HG03439 (cell line): ENCODE data around the gene GFPT2.

Experiments used
- ATAC-seq: cut with Tn5 transposase; IDR thresholded peaks from one replicate; pipeline ENCODE4 v1.9.1; 2021; ENCODE audit warnings: mild to moderate bottlenecking, moderate library complexity; ENCODE audit not compliant: unreplicated experiment

The GFPT2 gene

DNA sequence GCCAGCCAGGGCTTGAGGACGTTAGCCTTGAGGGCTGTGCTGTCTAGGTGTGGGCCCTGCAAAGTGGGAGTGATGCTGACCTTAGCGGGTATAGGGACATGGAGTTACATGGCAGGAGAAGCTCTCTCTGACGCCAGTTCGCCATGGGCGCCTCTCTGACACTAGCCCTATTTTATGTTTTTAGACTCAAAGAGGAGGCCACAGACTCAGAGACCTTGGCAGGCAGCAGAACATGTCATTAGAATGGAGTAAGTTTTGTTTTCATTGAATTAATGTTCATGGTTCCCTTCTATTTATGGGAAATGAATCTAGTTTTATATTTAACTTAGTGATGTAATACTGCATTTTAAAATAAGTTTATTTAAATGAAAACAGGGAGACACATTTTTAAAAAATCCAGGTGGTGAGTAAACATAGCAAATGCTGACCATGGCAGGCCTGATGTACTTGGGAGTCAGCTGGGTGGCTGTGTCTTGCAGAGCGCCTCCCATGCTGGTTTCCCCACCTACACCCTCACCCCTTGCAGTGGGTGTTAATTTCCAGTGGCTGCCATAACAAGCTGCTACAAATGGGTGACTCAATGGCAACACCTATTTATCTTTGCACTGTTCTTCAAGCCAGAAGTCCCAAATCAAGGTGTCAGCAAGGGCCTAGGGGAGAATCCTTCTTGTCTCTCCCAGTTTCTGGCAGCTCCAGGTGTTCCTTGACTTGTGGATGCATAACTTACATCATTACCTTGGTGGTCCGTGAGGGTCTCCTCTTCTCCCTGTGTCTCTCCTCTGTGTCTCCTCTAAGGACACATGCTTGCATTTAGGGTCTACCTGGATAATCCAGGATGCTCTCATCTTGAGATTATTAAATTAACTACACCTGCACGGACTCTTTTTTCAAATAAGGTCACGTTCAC lies 25.6 kb upstream of the GFPT2 start:
- ATAC-seq: no peak

DNA sequence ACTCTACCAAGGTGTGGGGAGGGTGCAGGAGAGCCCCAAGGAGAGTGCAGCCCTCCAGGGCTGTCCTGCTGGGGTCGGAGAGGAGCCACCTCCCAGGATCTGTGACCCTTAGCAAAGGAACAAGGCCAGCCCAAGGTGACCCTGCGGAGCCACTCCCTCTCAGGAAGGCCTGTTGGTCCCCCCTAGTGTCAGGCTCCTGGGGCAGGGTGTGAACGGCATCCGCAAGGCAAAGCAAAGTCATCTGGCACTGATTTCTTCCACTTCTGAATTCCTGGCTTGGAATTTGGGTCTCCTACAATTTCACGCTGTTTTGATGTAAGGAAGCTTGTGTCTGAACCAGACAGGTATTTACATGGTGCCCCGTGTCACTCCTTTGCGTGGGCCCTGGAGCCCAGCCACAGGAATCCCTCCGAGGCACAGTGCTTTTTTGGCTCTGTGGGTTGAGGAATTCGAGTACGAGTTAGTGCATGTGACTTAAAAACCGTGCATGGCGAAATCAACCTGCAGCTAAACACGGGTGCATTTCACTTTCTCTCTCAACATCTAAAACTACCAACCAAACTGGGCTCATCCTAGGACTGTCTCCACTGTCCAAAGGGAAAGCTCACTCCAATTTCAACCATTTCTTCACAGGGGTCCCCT lies 24.5 kb upstream of the GFPT2 start:
- ATAC-seq: no peak

DNA sequence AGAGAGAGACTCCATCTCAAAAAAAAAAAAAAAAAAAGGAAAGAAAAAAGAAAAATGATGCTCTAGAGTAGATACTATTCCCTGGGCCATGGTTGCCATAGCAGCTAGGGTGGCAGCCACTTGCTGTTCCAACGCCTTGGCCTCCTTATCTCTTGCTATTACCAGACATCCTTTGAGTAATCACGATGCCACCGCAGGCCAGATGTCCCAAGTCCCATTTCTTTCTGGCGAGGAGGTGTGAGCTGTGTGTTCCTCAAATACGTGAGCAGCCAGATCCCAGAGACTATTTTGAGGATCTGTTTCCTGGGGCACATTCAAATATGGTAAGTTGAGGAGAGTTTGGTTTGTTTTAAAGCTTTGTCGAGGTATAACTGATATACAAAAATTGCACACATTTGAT lies 23.4 kb upstream of the GFPT2 start:
- ATAC-seq: no peak

DNA sequence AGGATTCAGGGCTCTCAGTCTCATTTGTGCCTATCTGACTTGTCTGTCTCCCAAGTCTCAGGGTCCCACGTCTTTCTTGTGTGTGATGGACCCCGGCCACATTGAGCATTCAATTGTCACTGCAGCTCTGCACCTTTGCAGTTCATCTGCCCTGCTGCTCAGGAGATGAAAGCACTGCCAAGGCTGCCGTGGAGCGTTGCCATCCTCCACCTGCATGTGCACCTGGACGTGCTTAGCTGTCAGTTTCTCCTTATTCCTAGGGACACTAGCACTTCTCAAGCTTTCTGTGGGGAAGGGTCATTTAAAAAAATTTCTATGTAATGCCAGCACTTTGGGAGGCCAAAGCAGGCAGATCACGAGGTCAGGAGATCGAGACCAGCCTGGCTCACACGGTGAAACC lies 22.8 kb upstream of the GFPT2 start:
- no peak for ATAC-seq

DNA sequence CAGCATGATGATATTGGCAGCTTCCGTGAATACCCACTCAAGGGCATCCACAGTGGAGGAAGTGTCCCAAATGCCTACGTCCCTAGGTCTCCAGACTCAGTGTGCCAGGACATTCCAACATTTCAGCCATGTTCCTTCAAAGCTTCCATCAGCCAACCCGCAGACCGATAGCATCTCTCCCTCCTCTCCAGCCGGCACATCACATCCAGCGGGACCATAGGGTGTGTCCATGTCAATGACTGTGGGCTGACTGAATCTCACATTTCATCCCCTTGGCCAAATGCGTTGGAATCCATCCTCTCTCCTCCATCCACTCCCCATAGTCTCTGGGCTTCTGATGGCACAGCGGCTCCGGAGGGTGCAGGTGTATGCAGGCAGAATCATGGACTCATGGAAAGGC lies 22.2 kb upstream of the GFPT2 start:
- no peak for ATAC-seq

DNA sequence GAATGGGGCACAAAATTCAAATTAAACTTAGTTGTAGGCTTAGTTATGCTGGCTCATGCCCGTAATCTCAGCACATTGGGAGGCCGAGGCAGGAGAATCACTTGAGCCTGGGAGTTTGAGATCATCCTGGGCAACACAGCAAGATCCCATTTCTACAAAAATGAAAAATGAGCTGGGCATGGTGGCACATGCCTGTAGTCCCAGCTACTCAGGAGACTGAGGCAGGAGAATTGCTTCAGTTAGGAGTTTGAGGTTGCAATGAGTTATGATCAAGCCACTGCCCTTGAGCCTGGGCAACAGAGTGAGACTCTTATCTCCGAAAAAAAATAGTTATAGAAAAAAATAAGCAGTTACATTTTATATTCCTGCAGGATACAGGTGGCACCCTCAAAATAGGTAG lies 20.7 kb upstream of the GFPT2 start:
- ATAC-seq: no peak

DNA sequence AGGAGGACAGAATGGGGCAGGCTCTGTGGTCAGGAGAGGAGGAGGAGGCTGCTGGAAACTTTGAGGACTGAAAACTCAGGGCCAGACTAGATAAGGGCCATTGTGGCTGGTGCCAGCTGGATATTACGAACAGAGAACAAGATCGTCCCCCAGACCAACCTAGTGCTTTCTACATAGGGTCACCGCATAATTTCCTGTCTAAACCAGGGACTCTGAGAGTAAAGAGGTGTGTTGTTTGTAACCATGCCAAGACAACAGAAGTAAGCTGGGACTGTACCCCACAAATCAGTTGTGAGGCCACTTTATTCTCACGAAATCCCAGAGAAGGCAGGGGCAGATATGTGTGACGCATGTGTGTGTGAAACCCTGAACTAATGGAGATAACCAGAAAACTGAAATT lies 20.3 kb upstream of the GFPT2 start:
- no peak for ATAC-seq

DNA sequence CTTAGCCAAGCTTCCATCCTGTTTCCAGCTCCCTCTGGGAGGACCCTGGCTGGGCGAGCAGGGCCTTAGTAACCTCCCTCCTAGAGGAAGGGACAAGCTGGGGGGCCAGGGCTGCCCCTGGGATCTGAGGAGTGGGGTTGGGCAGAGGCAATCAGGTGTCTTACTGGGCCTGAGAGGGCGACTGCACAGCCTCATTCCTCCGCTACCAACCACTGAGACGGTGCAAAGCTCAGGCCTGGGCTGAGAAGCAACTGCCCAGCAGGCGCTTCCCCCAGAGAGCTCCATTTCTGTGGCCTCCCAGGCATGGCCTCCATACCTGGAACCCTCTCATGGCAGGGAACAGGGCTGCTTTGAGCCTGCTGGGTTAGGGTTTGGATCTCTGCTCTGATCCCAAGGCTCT lies 18.8 kb upstream of the GFPT2 start:
- no peak for ATAC-seq

DNA sequence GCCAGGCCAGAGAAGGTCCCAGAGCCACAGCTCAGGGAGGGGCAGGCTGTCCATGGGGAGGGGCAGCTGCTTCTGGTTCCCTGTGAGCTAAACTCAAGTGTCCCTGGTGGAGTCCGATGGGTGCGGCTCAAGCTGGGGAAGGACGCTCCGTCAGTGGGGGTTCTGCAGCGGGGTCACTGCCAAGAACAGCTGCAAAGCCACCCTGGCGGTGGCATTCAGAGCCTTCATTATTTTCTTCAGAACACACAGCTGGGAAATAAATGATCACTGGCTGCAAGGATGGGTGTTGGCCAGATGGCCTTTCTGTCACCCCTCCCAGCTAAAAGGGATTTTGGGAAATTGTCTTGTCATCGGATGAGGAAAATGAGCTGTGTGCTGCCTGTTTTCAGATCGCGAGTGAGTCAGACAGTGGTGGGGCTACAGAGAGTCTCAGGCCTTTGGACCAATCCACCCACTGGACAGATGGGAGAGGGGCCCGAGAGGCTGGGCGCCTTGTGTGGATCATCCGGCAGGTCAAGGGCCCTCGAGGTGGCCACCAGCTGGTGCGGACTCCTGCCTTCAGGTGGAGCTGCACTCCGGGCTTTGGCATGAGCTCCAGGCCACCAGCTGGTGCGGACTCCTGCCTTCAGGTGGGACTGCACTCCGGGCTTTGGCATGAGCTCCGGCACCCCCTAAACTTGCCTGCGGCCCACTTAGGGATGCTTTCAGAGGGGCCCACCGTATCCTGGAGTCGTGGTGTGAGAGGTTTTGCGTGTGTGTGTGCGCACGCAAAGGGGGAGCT lies 17.9 kb upstream of the GFPT2 start:
- ATAC-seq: no peak

DNA sequence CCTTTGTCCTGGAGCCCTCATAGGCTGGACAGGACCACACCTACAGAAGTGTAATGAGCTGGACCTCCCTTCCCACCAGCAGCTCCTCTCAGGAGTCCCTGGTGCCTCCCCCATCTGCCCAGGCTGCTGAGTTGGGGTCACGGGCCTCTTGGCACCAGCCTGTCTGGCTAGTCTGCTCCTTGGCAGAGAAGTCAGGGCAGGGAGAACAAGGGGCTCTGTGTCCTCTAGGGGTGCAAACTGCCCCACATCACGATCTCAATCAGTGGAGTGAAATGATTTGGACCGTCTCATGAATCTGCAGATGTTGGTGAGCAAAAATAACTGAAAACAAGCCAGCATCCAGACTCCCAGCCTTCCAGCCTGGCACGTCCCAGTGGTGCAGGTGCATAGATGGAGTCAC lies 14.9 kb upstream of the GFPT2 start:
- no peak for ATAC-seq

DNA sequence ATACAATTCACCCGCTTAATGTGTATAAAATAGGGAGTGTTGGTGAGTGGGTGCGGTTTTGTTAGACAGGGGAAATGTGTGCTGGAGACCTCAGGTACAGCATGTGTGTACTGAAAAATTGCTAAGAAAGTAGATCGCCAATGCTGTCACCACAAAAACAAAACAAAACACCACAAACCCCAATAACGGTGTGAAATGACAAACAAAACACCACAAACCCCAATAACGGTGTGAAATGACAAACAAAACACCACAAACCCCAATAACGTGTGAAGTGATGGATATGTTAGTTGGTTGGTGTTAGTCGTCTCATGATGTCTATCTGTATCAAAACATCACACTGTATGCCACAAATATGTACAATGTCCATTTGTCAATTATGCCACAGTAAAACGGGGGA lies 14.2 kb upstream of the GFPT2 start:
- no peak for ATAC-seq

DNA sequence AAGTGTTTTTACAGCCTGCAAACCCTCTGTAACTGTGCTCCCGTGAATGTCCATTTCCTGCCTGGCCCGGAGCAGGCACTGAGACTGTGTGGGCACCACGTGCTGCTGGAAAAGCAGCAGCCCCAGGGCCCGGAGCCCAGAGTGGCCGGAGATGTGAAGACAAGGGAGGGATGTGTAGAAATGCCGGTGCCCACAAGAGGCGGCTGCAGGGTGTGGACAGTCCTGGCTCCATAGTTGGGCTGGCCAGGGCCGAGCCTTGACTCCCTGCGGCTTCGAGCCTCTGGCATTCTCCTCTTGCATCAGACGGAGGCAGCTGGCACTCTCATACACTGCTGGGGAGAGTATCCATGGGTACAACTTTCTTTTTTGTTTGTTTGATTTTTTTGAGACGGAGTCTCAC lies 13.2 kb upstream of the GFPT2 start:
- no peak for ATAC-seq

DNA sequence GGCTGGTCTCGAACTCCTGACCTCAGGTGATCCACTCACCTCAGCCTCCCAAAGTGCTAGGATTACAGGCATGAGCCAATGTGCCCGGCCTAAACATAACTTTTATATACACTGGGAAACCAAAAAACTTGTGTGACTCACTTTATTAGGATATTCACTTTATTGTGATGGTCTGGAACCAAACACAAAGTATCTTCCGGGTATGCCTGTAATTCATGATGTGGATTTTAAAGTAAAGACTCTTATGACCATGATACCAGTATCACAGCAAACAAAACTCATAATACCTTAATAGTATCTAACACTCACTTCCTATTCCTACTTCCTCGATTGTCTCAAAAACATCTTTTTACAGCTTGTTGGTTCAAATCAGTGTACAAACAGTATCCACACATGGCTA lies 12.7 kb upstream of the GFPT2 start:
- no peak for ATAC-seq

DNA sequence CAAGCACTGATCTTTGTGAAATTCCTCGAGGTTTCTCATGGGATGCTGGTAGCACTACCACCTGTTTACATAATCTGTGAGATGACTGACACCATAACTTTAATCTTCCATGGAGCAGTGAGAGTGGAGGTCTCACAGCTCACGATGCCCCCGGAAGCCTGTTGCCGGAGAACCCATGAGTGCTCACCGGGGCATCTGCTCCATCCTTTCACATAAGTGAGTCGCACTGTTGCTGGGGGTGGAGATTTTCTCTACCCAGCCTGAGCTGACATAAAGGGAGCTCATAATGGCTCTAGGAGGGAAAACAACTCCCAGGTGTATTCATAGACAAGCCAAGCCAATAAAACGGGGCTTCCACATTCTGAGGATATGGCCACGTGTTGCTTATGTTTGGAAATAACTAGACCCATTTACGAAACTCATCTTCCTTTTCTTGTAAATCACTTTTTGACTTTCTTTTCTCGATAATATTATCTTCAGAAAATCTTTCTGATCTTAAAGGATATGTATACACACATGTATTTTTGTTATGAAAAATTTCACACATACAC lies 11.2 kb upstream of the GFPT2 start:
- ATAC-seq: no peak

DNA sequence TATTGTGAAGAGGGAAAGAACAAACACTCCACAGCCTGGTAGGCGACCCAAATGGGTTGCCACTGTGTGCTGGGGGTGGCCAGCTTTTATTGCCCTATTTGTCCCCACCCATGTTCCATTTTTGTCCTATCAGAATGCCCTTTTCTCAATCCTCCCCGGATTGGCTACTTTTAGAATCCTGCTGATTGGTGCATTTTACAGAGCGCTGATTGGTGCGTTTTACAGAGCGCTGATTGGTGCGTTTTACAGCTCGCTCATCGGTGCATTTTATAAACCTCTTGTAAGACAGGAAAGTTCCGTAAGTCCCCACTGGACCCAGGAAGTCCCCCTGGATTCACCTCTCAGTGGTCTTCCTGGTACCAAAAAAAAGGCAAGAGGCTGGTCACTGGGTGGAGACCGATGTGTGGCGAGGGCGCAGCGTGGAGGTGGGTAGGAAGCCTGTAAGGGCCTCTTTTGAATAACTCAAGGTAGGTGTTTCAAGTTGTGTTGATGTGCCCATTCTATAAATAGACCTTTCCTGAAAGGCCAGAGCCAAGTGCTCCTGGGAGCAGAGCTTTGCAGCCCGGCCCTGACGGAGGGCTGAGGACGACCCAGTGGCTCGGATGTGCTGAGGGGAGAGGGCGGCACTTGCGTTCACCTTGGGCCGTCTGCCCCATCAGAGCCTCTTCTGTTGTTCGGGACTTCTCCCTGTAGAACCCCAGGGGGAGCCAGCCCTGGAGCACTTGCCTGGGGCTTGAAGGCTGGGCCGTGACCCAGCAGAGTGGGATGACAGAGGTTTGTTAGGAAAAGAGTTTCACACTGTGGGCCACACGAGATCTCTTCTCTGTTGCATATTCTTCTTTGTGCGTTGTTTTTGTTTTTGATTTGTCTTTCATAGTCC lies 7.2 kb upstream of the GFPT2 start:
- ATAC-seq: no peak

DNA sequence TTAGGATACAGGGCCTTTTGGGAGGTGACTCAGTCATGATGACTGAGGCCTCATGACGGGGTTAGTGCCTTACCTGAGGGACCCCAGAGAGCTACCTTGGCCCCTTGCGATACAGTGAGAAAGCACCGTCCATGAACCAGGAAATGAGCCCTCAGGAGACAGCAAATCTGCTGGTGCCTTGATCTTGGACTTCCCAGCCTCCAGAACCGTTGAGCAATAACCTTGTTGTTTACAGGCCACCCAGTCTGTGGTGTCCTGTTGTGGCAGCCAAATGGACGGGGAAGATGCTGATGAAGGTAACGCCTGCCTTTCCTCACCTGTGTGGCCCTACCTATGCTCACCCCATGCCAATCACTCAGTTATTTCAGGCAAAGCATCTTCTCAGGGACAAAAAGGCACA lies 5.6 kb upstream of the GFPT2 start:
- no peak for ATAC-seq

DNA sequence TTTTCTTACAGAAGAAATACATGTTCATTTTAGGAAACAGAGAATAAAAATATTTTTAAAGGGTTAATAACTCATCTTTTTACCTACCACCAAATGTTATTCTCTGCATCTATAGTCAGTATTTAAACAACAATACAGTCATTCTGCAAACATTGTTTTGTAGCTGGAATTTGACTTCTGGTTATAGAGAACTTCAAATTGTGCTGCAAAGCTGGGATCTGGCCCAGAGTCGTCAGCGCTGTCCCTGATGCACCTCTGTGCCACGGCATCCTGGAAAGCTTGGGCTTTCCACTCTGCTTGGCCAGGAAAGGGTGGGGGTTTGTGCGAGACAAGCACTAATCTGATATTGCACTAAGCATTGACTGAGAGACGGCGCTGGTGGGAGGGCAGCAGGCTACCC lies 5.0 kb upstream of the GFPT2 start:
- ATAC-seq: no peak

DNA sequence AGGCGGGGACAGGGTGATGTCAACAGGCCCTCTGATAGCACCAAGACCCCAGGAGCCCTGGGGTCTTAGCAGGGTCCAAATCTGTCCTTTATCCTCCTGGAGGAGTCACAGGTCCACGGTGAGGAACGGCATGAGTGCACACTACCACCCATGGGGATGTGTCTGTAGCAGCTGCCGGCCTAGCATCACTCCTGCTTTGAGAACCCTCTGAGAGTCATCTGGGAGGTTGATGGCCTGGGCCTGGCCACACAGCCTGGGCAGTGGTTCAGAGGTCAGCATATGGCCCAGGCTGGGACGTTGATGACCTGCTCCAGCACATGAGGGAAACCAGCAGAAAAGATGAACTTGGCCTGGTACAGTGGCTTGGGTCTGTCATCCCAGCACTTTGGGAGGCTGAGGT lies 1.8 kb upstream of the GFPT2 start:
- ATAC-seq: no peak

DNA sequence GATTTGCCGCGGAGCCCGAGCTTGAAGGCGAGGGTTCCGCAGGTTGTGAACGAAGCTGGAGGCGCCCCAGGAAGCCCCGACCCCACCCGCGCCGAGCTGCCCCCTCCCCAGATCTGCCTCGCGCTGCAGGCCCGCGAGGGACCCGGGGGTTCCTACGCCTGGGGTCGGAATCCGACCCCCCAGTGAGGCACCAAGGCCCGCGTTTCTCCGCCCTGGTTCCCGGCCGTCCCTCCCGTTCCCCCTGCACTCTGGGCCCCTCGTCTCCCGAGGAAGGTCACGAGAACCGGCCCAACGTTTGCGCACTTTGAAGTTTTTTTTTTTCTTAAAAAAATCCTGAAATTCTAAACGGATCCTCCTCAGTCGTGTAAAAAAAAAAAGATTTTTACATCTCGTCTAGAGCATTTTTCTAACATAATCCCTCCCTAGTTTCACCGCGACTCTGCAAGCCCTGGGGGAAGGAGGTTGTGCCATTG lies 880 bp upstream of the GFPT2 start:
- no peak for ATAC-seq
